ENCODE data around the gene B9D1.

Gene B9D1

GRCh38 chr17:19336938-19337711 lies 25.4 kb downstream of the B9D1 start:
- no peak for DNase-seq

DNA sequence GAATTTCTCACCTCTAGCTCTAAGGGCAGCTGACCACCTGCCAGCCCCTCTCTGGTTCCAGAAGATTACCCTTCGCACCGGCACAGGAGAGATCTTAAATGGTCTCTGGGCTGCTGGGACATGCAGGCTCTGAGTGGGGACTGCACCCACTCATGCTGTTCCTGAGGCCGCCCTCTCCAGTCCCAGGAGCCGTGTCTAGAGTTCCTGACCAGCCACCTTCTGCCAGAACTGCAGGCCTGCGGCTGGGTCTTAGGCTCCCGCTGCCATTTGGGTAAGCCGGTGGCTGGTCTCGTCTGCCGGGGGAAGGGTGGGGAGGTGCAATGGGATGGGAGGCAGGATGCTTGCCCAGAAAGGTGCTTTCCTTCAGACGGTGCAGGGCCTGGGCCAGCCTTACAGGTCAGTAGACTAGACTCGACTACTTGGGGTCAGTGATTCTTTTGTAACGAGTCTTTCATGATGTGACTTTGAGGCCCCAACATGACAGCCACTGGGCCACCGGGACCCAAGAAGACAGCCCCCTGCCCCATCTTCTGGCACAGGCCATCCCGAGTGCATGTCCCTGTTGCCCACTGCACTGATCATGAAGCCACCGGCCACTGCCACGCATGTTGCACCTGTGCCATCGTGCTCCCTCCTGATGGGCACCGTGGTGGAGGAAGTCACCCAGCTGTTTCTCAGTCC lies 26.4 kb downstream of the B9D1 start:
- no peak for DNase-seq

DNA sequence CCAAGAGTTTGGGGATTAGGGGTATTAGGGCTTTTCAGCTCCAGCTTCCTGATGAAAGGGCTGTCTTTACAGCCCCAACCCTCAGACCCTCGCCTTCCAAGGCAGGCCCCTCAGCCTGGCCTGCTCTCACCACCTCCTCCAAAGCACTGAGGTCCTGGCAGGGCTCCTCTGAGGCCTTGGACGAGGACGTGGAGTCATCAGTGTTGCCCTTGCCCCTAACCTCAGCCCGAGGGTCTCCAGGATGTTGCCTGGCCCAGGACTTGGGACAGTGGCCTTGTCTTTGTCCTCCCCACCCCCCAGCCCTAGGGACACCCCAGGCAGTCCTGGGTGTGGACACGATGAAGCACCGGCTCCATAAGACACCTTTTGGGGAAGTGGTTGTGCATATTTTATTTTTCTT lies 28.2 kb downstream of the B9D1 start:
- DNase-seq, result no peak

DNA sequence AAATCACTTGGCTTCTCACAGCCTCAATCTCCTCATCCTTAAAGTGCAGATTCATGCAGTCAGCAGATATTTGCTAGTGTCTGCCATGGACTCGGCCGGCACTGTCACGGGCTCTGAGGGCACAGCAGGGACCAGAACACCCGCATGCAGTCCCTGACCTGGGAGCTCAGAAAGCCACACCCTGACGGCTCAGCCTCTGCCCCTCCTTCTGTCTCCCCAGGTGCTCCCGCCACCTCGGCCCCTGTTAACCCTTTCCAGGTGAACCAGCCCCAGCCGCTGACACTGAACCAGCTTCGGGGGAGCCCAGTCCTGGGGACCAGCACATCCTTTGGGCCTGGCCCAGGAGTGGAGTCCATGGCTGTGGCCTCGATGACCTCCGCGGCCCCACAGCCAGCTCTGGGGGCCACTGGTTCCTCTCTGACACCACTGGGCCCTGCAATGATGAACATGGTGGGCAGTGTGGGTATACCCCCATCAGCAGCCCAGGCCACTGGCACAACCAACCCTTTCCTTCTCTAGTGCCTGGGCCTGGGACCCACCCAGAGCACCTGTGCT lies 28.7 kb downstream of the B9D1 start:
- DNase-seq, result no peak

DNA sequence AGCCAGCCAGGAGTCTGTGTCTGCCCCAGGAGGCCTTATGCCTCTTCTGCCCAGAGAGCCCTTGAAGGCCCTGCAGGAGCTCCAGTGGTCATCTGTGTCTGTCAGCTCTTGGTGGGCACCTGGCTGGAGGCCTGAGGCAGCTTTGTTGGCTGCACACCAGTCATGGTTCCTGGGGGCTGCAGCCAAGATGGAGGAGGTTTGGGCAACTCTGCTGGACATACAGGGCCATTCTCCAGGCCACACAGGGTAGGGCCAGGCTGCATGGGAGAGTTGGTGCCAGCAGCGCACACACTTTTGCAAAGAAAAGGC lies 29.4 kb downstream of the B9D1 start:
- DNase-seq, result no peak

DNA sequence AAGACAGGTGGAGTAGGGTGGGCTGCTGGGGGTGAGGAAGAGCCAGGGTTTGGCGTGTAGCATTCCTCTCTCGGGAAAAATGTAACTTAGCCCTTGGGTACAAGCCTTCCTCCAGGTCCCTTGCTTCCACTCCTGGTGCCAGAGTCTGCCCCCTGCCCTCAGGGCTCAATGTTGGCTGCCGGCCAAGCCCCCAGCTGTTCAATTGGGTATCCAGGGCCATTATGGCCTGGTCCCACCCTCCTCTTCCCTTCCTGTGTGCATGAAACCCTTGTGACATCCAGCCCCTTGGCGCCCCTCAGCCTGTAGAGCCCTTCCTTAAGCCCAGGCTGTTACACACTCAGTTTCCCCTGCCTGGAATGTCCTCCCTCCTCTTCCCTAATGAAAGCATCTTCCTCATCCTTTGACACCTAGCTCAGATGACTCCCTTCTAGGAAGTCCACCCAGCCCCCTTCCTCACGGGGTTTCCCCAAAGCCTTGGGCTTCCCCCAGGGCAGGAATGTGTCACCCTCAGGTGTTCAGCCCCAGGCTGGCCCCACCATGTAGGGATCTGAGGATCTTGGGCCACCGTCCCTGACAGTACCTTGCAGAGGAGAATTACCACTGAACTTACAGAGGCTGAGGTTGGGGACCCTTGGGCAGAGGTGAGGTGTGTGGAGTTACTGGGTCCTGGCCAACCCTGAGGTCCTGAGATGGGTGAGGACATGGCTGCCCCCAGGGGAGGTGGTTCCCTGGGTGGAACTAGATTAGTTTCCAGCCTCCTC lies 30.0 kb downstream of the B9D1 start:
- no peak for DNase-seq

DNA sequence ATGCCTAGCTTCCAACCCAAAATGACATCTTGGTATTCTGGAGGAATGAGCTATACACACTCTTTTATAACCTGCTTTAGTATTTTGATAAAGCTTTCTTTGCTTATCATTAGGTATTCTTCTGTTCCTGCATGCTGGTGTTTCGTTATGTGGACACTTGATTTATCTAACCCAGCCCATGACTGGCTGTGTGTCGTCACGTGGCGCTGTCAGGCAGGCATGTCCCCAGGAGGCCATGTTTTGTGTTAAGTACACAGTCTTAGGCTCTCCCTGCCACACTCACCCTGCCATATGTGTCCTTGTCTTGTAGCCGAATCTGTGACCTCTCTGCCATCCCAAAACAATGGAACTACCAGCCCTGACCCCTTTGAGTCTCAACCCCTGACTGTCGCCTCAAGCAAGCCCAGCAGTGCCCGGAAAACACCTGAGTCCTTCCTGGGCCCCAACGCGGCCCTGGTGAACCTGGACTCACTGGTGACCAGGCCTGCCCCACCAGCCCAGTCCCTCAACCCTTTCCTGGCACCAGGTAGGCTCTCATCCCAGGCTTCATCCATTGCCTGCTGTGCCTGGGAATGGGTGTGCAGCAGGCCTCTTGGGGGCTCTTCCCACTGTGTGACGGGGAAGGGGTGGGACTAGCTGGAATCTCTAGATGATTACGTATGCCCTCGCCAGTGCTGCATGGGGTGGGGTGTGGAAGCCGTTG lies 30.8 kb downstream of the B9D1 start:
- no peak for DNase-seq

GRCh38 chr17:19331134-19331533 lies 31.4 kb downstream of the B9D1 start:
- DNase-seq, result no peak

DNA sequence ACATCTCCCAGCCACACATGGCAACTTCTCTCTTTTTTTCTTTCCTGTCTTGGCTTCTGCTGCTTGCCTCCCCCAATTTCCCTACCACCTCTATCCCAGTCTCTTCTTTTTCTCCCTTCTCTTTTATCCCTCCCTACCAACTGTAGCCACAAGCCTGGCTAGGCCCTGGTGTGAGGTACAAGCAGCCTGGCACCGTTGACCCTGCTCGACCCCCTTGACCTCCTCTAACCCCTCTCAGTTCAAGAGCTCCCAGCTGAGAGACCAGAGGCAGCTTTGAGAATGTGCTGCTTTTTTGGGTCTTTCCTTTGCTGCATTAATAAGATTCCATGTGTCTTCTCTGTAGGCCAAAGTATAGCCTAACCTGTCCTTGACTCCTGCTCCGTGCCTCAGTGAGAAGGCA lies 32.3 kb downstream of the B9D1 start:
- no peak for DNase-seq

- no peak for DNase-seq
These were observed 32.7 kb downstream of the B9D1 start for GRCh38 chr17:19329839-19330238.

- DNase-seq, result no peak
These were observed 33.4 kb downstream of the B9D1 start for GRCh38 chr17:19329136-19329535.

DNA sequence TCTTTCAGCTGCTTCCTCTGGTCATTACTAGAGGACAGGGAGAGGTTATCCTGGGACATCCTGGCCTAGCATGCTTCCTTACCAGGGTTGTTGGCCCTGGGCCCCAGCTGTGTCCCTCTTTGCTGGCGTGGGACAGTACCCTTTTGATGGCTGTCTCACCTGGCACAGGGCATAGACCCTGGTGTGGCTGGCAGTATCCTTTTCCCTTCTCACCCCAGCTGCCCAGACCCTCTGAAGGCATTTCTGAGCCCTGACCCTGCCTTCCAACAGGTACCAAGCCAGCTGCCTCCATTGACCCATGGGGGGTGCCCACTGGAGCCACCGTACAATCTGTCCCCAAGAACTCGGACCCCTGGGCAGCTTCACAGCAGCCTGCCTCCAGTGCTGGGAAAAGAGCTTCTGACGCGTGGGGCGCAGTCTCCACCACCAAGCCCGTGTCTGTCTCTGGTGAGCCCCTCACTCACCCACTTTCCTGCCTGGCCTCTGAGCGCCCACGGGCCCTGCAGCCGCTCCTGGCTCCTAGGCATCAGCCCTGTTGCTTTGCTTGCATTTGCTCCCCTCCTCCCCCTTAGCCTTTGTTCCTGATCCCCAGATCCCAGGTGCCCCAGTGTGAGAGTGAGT lies 34.0 kb downstream of the B9D1 start:
- no peak for DNase-seq

- DNase-seq, result no peak
These were observed 35.3 kb downstream of the B9D1 start for GRCh38 chr17:19327031-19327783.

DNA sequence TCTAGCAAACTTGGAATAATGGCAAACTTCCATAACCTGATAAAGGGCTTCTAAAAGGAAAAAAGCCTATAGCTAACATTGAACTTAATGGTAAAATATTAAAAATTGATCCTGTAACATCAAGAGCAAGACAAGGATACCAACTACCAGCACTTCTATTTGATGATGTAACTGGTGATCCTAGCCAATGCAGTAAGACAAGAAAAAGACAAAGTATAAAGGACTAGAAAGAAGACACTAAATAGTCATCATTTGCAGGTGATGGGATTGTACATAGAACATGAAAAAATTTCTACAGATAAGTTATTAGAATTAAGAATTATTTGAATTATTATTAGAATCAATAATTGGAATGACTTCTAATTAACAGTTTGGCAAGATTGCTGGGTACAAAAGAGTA lies 37.0 kb downstream of the B9D1 start:
- DNase-seq, result no peak

- DNase-seq, result no peak
These were observed 39.7 kb downstream of the B9D1 start for GRCh38 chr17:19322861-19323260.

GRCh38 chr17:19322129-19322505 lies 40.4 kb downstream of the B9D1 start:
- DNase-seq, result no peak

DNA sequence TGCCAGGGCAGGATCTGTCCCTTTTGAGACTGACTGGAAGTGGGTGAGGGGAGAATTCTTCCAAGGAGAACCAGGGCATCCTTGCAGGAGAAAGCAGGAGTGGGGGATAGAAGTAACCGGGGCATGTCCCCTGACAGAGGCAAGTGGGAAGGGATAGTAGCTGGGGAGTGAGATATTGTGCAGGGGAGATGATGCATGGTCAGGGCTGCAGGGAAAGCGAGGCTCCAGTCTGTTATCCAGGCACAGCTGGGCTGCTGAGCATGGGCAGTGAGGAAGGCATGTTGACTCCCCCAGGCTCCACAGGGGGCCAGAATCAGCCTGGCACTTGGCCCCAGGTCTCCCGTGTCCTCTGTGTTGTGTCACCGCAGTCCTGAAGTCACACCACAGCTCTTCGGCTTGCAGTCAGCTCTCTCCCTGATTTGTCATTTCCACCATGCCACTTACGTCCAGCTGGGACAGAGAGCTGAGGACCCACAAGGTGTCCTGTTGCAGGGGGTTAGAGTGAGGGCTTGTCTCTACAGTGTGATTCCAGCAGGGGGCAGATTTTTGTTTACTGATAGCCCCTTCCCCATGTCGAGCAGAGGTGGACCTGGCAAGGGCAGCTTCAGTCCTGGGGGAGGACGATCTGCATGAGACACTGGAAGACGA lies 40.9 kb downstream of the B9D1 start:
- DNase-seq, result no peak

GRCh38 chr17:19320876-19321275 lies 41.6 kb downstream of the B9D1 start:
- no peak for DNase-seq

DNA sequence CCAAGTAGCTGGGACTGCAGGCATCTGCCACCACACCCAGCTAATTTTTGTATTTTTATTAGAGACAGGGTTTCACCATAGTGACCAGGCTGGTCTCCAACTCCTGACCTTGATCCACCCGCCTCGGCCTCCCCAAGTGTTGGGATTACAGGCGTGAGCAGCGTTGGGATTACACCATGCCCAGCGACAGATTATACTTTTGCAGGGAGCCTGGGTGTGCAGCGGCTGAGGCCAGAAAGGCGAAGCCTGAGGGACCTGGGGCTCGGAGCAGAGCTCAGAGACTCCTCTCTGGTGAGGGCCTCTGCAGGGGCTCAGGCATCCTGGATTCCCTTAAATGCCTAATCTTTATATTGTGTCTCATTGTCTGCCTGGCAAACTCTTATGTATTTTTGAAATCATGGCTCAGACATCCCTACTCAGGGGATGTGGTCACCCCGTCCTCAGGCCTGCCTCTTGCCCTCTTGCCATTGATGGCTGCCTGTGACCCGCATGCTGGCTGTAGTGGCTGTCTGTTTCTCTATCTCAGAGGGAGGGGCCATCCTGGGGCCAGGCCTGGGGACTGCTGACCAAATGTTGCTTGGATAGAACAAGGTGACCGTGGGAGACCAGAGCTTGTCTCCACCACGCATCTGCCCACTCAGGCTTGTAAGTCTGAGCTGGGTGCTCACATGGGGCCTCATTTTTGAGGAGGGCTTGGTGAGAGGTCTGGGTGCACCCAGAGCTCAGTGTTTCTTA lies 42.6 kb downstream of the B9D1 start:
- no peak for DNase-seq

GRCh38 chr17:19318611-19319010 lies 43.9 kb downstream of the B9D1 start:
- no peak for DNase-seq
